ENCODE results near the gene ACER2.
A peak's percentile ranks its signal among the peaks of the same experiment; 100 is the strongest.
"Not testable (repeated sequence)": the region's sequence is repeated elsewhere in the genome, so short reads cannot be mapped to it uniquely, and the experiment has no call there.

Gene ACER2

GRCh38 chr9:19378164-19378563, 30.6 kb upstream of the ACER2 start:
- H3K27ac ChIP-seq, result peak overlapping the region; percentile 96

GRCh38 chr9:19378647-19379046, 30.2 kb upstream of the ACER2 start:
- H3K27ac ChIP-seq, result peak overlapping the region; percentile 96
- TF ChIP-seq ZFX (IDR thresholded peaks at IDR 0.05; ENCODE audit: borderline replicate concordance) (no peak), CTCF (IDR thresholded peaks at IDR 0.05) (no peak)

More at GRCh38 chr9:19378164-19378563, 30.6 kb upstream of the ACER2 start:
- TF ChIP-seq ZFX (IDR thresholded peaks at IDR 0.05; ENCODE audit: borderline replicate concordance) (no peak), CTCF (IDR thresholded peaks at IDR 0.05) (no peak)

GRCh38 chr9:19379283-19379682, 29.5 kb upstream of the ACER2 start:
- H3K27ac ChIP-seq, result peak overlapping the region; percentile 96
- TF ChIP-seq CTCF (IDR thresholded peaks at IDR 0.05) (no peak), ZFX (IDR thresholded peaks at IDR 0.05; ENCODE audit: borderline replicate concordance) (no peak)

- peak overlapping the region; percentile 96 for H3K27ac ChIP-seq
- TF ChIP-seq ZFX (IDR thresholded peaks at IDR 0.05; ENCODE audit: borderline replicate concordance), result no peak
- TF ChIP-seq CTCF (IDR thresholded peaks at IDR 0.05), result no peak
These were observed 29.1 kb upstream of the ACER2 start for GRCh38 chr9:19379697-19380046.

GRCh38 chr9:19380826-19381075, 28.1 kb upstream of the ACER2 start:
- peak overlapping the region; percentile 96 for H3K27ac ChIP-seq
- TF ChIP-seq ZFX (IDR thresholded peaks at IDR 0.05; ENCODE audit: borderline replicate concordance) (no peak), CTCF (IDR thresholded peaks at IDR 0.05) (no peak)

- TF ChIP-seq CTCF (IDR thresholded peaks at IDR 0.05) (no peak), ZFX (IDR thresholded peaks at IDR 0.05; ENCODE audit: borderline replicate concordance) (no peak)
- peak overlapping the region; percentile 96 for H3K27ac ChIP-seq
These were observed 27.2 kb upstream of the ACER2 start for GRCh38 chr9:19381656-19382055.

- H3K27ac ChIP-seq, result not testable (repeated sequence)
These were observed 23.6 kb upstream of the ACER2 start for GRCh38 chr9:19385212-19385611.

GRCh38 chr9:19385786-19386501, 22.9 kb upstream of the ACER2 start:
- no peak for TF ChIP-seq ZFX (IDR thresholded peaks at IDR 0.05; ENCODE audit: borderline replicate concordance)
- no peak for TF ChIP-seq CTCF (IDR thresholded peaks at IDR 0.05)
- no peak overlapping the region for H3K27ac ChIP-seq

Data from 22Rv1 (cell line).